Measurements from ENCODE around the gene DHH.

DHH gene

GRCh38 chr12:49038291-49038955 is 56.2 kb downstream of the DHH start:
- TF ChIP-seq SIN3A (IDR thresholded peaks at IDR 0.05; ENCODE audit: borderline replicate concordance, insufficient read depth, low read length) (no peak), POLR2AphosphoS5 (IDR thresholded peaks at IDR 0.05; ENCODE audit: low read depth, low read length) (no peak), FOXP2 (optimal IDR thresholded peaks at IDR 0.05; ENCODE audit: borderline replicate concordance, extremely low read depth, extremely low read length, insufficient read depth) (no peak), REST (IDR thresholded peaks at IDR 0.05; ENCODE audit: insufficient read depth in 1 of 2, low read depth in 2 of 2, low read length in 2 of 2) (no peak), TAF1 (IDR thresholded peaks at IDR 0.05; ENCODE audit: borderline replicate concordance, insufficient read depth, low read length) (no peak)

- TF ChIP-seq TAF1 (IDR thresholded peaks at IDR 0.05; ENCODE audit: borderline replicate concordance, insufficient read depth, low read length) (no peak), SIN3A (IDR thresholded peaks at IDR 0.05; ENCODE audit: borderline replicate concordance, insufficient read depth, low read length) (no peak), POLR2AphosphoS5 (IDR thresholded peaks at IDR 0.05; ENCODE audit: low read depth, low read length) (no peak), FOXP2 (optimal IDR thresholded peaks at IDR 0.05; ENCODE audit: borderline replicate concordance, extremely low read depth, extremely low read length, insufficient read depth) (no peak), REST (IDR thresholded peaks at IDR 0.05; ENCODE audit: insufficient read depth in 1 of 2, low read depth in 2 of 2, low read length in 2 of 2) (no peak)
Measured at GRCh38 chr12:49037947-49038237, 56.7 kb downstream of the DHH start.

- TF ChIP-seq REST (IDR thresholded peaks at IDR 0.05; ENCODE audit: insufficient read depth in 1 of 2, low read depth in 2 of 2, low read length in 2 of 2): no peak
- no peak for TF ChIP-seq FOXP2 (optimal IDR thresholded peaks at IDR 0.05; ENCODE audit: borderline replicate concordance, extremely low read depth, extremely low read length, insufficient read depth)
- no peak for TF ChIP-seq POLR2AphosphoS5 (IDR thresholded peaks at IDR 0.05; ENCODE audit: low read depth, low read length)
- no peak for TF ChIP-seq SIN3A (IDR thresholded peaks at IDR 0.05; ENCODE audit: borderline replicate concordance, insufficient read depth, low read length)
- TF ChIP-seq TAF1 (IDR thresholded peaks at IDR 0.05; ENCODE audit: borderline replicate concordance, insufficient read depth, low read length): no peak
Measured at GRCh38 chr12:49037111-49037946, 57.3 kb downstream of the DHH start.

All from PFSK-1 (cell line).